Measurements from ENCODE around the gene CDK18. TPM values are rescaled to one million over a fixed set of nuclear protein-coding genes. Genes with fewer than 3 reads are reported as not detected.

The CDK18 gene
- total and polyA plus RNA-seq, 2 of the 8 experiments (the other 6 are each of a cell fraction or from before 2014, with no cell fraction given): 31.2 to 44.0 TPM

GRCh38 chr1:205474571-205474970, 29.9 kb upstream of the CDK18 start:
- H3K56ac ChIP-seq (replicated peaks; ENCODE audit: insufficient read length, low read depth, low read length): no peak overlapping the region
- H3K4me2 ChIP-seq (ENCODE audit: insufficient read depth in 1 of 2, low read depth in 2 of 2, low read length in 2 of 2): no peak overlapping the region
- no peaks in the 10 kb centered on the region for H3K79me2 ChIP-seq (ENCODE audit: control insufficient read depth in 1 of 2, insufficient read depth in 2 of 2, low read length in 2 of 2)
- H3K79me1 ChIP-seq (ENCODE audit: low read depth, low read length): no peaks in the 10 kb centered on the region
- no peak for TF ChIP-seq CHD1 (IDR thresholded peaks at IDR 0.05; ENCODE audit: low read depth, low read length)
- TF ChIP-seq RBBP5 (IDR thresholded peaks at IDR 0.05; ENCODE audit: borderline replicate concordance, low read depth, low read length): no peak
- TF ChIP-seq YY1 (IDR thresholded peaks at IDR 0.05; ENCODE audit: low read depth, low read length): no peak
- no peak for TF ChIP-seq BACH1 (IDR thresholded peaks at IDR 0.05; ENCODE audit: low read length)
- no peak for TF ChIP-seq BCL11A (IDR thresholded peaks at IDR 0.05; ENCODE audit: low read depth in 2 of 2, low read length in 2 of 2)
- TF ChIP-seq RXRA (IDR thresholded peaks at IDR 0.05; ENCODE audit: insufficient read depth, low read depth, low read length): no peak
- no peak for TF ChIP-seq GABPA (IDR thresholded peaks at IDR 0.05; ENCODE audit: borderline replicate concordance, insufficient read depth, low read length)
- no peak for TF ChIP-seq EGR1 (IDR thresholded peaks at IDR 0.05; ENCODE audit: borderline replicate concordance, low read depth, low read length)
- TF ChIP-seq JUN (IDR thresholded peaks at IDR 0.05; ENCODE audit: low read depth, low read length): no peak
- TF ChIP-seq POU5F1 (IDR thresholded peaks at IDR 0.05; ENCODE audit: low read depth, low read length): no peak
- no peak for TF ChIP-seq CTBP2 (IDR thresholded peaks at IDR 0.05; ENCODE audit: borderline replicate concordance, insufficient read depth, insufficient read length, low read length)
- TF ChIP-seq CBX5 (IDR thresholded peaks at IDR 0.05; ENCODE audit: low read depth, low read length): no peak
- no peak for TF ChIP-seq TAF1 (IDR thresholded peaks at IDR 0.05; ENCODE audit: low read depth, low read length)
- no peak overlapping the region for H4K5ac ChIP-seq (ENCODE audit: insufficient read length, low read depth, low read length)
- H2AFZ ChIP-seq (ENCODE audit: low read length): no peak overlapping the region
- FAIRE-seq (no peak), DNase-seq (ENCODE audit: low read depth in 1 of 2, low spot score in 2 of 2) (no peak)
- no peak overlapping the region for H3K18ac ChIP-seq (ENCODE audit: extremely low read depth, low read length)
- no peak overlapping the region for H3K27ac ChIP-seq (ENCODE audit: low read depth, low read length)
- H4K91ac ChIP-seq (replicated peaks; ENCODE audit: insufficient read length, low read length): no peak overlapping the region
- peaks cover 0 to 3% of the 10 kb centered on the region in 2 experiments for H4K20me1 ChIP-seq (replicated peaks in 1 of 2; ENCODE audit: control insufficient read depth in 1 of 2, insufficient read depth in 2 of 2, low read length in 2 of 2)
- H2BK20ac ChIP-seq (ENCODE audit: low read length): no peak overlapping the region
- peaks cover 0 to 17% (median 12%) of the 10 kb centered on the region in 4 experiments; a peak in 6 of 7 replicates for H3K4me1 ChIP-seq (replicated peaks in 1 of 4; ENCODE audit: control insufficient read depth in 3 of 4, insufficient read depth in 4 of 4, low read length in 3 of 4)
- ChIA-PET POLR2A (ENCODE audit: partially characterized antibody) (interaction anchor here (1.3 to 1.4 kb wide), 2 partner anchors 22 to 33 kb away, joined by 3 read pairs; no protein-coding TSS in a partner anchor), CTCF (ENCODE audit: partially characterized antibody) (interaction anchor here (0.7 to 31.2 kb wide), 9 partner anchors 14 to 226 kb away, joined by 3 to 767 read pairs (median 9); partner anchors contain the start of gene BLACAT1)
- no peak overlapping the region for H3K23ac ChIP-seq (ENCODE audit: insufficient read length)
- no peak overlapping the region for H2AK5ac ChIP-seq (ENCODE audit: low read depth, low read length)
- H2BK12ac ChIP-seq (ENCODE audit: low read depth, low read length): no peak overlapping the region
- no peak overlapping the region for H3K4me3 ChIP-seq (ENCODE audit: extremely low read depth in 1 of 4, insufficient read depth in 2 of 4, low read depth in 3 of 4, low read length in 4 of 4)
- no peak overlapping the region for H4K8ac ChIP-seq (ENCODE audit: extremely low read depth, insufficient read depth, low read length)
- H2BK120ac ChIP-seq (replicated peaks; ENCODE audit: low read depth, low read length): no peak overlapping the region
- H3K36me3 ChIP-seq (ENCODE audit: control insufficient read depth in 2 of 4, insufficient read depth in 4 of 4, low read length in 3 of 4): no peaks in the 10 kb centered on the region
- WGBS, 2 experiments (ENCODE audit: extremely low coverage in 1 of 2, insufficient coverage in 1 of 2, insufficient read length in 1 of 2, insufficient replicate concordance in 2 of 2, low coverage in 1 of 2, low lambda C conversion rate in 2 of 2, missing lambda C conversion rate in 1 of 2): 96% methylated on average over 3 of the region's 3 CpGs; no CpG with 5 or more reads in 1 of the 2 experiments
- H3K4ac ChIP-seq (replicated peaks; ENCODE audit: insufficient read length, low read depth, low read length): no peak overlapping the region
- H2BK5ac ChIP-seq (ENCODE audit: low read depth, low read length): no peak overlapping the region
- H2BK15ac ChIP-seq (ENCODE audit: low read length): peak overlapping the region; percentile 20
- H3K9ac ChIP-seq (replicated peaks in 1 of 4; ENCODE audit: extremely low read depth in 1 of 4, low read depth in 3 of 4, low read length in 3 of 4): no peak overlapping the region
- 0 out of 4 replicates have a peak, but pooled peaks cover 0 to 5% of the 10 kb centered on the region in 2 experiments for H3K9me3 ChIP-seq (ENCODE audit: insufficient read depth in 2 of 2, low read depth in 1 of 2, low read length in 1 of 2)
- no peak overlapping the region for H3K14ac ChIP-seq (ENCODE audit: insufficient read length)
- peaks cover 4% of the 10 kb centered on the region for H3K23me2 ChIP-seq (ENCODE audit: low read depth, low read length)
- no peaks in the 10 kb centered on the region; a peak in 2 of 7 replicates for H3K27me3 ChIP-seq (replicated peaks in 1 of 4; ENCODE audit: control insufficient read depth in 3 of 4, extremely low read depth in 1 of 4, insufficient read depth in 3 of 4, low read length in 3 of 4)
